ENCODE results near the gene ADRA2B.
A peak's percentile ranks its signal among the peaks of the same experiment; 100 is the strongest.
"Not testable (repeated sequence)": the region's sequence is repeated elsewhere in the genome, so short reads cannot be mapped to it uniquely, and the experiment has no call there.

The ADRA2B gene

DNA sequence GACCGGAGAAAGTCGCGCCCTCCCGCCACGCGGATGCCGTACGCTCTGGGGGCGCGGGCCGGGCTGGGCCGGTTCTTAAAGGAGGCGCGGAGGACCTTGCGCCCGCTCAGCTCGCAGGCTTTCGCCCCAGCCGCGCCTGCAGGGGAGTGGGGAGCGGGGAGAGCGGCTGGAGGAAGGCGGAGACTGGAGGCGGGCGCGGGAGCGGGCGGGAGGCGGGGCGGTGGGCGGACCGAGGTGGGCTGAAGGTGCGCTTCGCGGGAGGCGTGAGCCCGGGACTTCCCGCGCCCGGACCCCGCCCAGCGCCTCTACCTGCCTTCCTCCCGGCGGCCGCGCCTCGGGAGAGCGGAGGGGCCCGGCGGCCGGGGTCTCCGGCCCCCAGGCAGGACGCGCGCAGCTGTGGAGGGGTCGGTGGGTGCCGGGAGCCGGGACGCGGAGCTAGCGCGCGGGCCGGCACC is at the start of gene ADRA2B:
Gene ADRA2B (minus strand): TSS at position 148 of the 455 bp plus-strand sequence. CDS start 422 bp downstream, outside the sequence.
- peak; percentile 65 for DNase-seq (ENCODE audit: low read depth)

DNA sequence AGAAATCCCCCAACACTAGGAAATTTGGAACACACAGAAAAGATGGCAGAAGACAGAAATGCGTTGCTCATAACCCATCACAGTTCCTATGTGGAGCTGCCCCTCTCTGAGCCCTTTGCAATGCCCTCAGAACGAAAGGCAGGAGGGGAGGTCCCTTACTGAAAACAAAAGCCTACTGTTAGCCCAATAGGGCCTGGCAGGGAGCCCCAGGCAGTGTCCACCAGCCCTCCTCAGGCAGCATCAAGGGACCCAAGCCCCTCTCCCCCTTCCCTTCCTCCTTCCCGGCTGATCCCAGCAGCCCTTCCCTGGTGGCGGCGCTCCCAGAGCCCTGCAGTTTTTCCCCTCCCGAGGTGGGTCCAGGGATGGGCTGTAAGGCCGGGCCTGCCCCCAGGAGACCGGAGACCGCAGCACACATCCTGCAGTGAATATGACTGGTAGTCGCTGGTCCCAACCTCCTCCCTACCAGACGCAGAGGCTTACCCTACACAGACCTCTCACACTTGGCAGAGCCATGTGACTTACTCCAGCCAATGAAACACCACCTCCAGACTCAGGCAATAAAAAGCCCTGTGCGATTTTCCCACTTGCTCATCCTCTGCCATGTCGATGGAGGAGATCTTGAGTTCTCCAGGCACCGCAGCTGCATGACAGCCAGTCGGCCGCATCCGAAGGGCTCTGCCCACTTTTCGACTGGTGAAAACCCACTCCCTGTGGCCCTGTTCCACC is 48.3 kb upstream of the ADRA2B start:
- DNase-seq (ENCODE audit: low read depth): peak; percentile 70

DNA sequence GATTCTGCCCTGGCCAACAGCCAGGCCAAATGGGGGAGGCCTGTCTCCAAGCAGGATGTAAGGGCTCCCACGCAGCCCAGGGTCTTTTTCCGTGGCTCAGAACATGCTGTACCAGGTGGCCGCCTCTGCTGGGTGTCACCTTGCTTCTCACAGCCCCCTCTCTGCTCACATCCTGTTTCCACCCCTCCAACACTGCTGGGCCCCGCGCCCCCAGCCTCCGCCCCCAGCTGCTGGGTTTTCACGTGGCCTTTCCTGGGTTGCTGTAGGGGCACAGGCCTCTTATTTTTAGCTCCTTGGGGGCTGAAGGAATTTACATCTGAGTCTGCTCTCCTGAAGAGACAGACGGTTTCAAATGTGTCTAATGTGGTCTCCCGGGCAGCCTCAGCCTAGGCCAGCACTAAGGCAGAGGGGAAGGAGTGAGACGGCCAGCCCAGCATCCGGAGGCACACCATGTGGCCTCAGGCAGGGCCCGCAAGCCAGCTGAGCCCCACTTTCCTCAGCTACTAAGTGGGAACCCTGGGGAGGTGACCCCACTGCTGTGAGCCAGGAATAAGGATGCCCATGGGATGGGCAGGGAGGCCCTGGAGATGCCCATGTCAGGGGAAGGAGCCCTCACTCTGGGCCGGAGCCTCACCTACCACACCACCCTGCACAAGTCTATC is 47.5 kb upstream of the ADRA2B start:
- DNase-seq (ENCODE audit: low read depth): peak; percentile 81

DNA sequence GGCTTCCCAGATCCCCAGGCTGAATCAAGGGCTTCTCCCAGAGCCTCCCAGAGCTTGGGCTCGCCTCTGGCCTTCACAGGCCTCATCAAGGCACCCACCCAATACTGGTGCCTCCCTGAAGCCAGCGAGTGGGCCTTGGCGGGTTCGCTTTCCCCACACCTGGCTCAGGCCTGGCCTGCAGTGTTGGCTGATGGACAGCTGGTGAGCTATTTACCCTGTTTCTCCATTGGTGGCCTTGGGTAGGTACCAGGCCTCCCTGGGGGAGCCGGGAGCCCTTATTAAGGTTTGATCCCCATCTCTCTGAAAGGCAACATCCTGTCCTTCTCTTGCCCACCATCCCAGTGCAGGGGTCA is 47.0 kb upstream of the ADRA2B start:
- no peak for DNase-seq (ENCODE audit: low read depth)

DNA sequence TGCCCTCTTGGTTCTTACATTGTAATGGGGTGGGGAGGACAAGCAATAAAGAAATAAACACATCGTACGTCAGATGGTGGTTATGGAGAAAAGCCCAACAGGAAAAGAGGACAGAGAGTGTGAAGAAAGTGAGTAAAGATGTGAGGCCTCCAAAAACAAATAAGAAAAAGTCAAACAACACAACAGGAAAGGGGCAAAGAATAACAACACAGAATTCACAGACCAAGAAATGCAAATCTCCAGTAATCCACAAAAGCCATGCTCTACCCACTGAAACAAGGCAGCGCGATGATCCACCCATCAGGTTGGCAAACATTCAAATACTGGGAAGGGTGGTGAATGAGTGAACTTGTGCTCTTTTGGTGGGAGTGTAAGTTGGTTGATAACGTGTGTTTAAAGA is 45.5 kb upstream of the ADRA2B start:
- no peak for DNase-seq (ENCODE audit: low read depth)

DNA sequence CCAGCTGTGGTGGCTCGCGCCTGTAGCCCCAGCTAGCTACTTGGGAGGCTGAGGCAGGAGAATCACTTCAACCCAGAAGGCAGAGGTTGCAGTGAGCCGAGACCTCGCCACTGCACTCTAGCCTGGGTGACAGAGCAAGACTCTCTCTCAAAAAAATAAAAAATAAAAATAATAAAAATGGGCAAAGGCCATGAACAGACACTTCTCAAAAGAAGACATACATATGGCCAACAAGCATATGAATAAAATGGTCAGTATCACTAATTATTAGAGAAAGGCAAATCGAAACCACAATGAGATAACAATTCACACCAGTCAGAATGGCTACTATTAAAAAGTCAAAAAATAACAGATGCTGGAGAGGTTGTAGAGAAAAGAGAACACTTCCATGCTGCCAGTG is 44.0 kb upstream of the ADRA2B start:
- DNase-seq (ENCODE audit: low read depth): not testable (repeated sequence)

DNA sequence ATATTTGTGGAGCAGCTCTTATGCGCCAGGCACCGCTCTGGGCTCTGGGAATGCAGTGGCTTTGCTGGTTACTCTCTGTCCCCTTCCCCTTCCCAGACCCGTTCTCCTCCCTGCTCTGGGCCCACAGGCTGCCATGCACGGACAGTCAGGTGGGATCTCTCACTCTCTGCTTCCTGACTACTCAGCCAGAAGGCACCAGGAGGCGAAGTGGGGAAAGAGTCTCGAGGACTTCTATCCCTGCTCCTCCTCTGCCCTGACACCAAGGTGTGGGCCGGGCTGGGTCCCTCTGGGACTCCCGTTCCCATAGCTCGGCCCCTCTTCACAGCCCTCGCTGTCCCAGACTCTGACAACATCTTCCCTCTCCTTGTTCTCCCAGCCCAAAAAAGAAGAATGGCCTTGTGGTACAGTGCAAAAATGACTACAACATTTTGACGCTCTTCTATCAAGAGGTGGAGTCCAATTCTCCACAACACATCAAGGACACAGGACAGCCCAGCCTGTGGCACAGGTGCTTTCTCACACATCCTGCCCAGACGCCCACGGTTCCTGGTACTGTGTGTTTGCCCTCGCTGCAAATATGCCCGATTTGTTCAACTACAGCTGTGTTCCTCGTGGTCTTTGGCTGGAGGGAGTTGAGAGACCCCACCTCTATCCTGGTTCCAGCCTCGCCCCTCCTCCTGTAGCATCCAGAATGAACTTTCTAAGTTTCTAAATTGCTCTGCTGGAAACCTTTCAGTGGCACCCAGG is 42.9 kb upstream of the ADRA2B start:
- peak; percentile 56 for DNase-seq (ENCODE audit: low read depth)

DNA sequence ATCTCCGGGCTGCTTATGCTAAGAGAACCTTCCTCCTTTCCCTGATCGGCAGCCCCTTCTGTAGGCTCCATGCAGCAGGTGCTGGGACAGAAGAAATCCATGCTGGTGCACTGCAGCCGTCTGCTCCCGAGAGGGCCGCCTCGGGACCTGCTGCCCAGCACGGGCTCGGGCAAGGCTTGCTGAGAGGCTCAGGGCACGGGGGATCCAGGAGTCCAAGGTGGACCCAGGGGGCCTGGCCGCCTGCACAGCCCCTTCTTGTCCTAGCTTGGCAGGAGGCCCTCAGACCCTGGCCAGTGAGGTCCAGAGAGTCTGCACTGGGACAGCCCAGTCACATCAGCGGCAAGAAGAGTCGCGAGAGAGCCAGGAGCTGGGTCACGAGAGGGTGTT is 42.2 kb upstream of the ADRA2B start:
- DNase-seq (ENCODE audit: low read depth): no peak

DNA sequence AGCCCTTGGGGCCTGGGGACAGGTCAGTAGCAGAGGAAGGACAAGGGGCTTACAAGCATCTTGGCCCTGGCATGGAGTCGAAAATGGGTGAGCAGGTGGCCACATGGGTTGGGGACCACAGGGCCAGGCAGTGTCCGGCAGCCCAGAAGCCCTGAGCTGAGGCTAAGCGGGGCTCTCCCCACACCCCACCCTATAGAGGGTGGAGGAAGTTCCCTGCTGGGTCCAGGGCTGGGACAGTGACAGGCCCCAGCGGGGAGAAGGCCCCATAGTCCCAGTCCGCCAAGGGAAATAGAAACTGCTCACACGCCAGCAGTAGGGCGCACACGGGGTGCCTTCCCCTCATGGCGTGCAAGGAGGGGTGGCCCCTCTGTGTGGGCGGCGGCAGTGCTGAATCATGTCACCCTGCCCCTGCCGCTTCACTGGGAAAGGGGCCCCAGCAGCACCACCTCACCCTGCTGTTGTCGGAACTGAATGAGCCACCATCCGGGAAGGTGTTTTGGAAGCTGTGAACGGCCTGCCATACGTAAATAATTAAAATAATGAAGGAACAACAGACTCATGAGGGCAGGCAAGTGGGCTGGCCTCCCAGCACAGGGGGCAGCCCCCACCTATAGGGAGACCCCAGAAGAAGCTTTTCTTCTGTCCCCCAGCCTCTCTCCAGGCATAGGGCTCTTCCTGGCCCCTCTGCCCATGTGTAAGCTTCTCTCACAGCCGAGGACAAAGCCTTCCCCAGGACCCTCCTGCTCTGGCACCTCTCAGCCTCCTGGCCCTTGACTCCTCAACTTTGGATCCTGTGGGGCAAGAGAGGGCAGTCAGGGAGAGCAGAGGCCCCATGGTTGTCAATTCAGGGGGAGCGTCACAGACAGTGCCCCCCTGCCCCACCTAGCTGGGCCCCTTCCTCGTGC is 41.5 kb upstream of the ADRA2B start:
- DNase-seq (ENCODE audit: low read depth): peak; percentile 96

DNA sequence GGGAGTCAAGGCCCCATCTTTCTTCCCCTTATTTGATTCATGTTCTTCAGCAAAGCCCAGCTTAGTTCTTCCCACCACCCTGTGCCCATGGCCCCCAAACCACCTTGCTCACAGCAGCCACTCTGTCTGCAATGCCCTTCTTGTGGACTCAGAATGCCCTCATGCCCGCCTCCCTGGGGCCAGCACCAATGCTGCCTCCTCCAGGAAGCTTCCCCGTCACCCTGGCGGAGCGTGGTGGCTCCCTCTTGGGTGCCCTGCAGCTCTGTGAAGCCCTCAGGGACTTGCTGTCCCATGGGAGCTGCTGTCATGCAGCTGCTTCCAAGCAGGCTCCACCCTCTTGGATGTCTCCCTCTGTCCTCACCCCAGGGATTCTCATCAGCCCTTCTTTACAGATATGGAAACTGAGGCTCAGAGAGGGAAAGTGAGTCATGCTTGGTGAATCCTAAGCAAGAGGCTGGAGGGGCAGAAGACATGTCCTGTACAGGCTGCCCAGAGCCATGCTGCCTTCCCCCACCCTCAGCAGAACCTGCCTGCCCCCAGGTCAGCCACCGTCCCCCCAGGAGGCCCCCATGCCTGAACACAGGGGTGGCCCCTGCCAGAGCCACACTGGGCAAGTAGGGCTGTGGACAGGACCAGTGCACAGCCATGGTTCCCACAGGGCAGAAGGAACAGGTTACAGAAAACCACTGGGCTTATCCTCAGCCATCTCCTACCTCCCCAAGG is 40.7 kb upstream of the ADRA2B start:
- DNase-seq (ENCODE audit: low read depth): no peak

DNA sequence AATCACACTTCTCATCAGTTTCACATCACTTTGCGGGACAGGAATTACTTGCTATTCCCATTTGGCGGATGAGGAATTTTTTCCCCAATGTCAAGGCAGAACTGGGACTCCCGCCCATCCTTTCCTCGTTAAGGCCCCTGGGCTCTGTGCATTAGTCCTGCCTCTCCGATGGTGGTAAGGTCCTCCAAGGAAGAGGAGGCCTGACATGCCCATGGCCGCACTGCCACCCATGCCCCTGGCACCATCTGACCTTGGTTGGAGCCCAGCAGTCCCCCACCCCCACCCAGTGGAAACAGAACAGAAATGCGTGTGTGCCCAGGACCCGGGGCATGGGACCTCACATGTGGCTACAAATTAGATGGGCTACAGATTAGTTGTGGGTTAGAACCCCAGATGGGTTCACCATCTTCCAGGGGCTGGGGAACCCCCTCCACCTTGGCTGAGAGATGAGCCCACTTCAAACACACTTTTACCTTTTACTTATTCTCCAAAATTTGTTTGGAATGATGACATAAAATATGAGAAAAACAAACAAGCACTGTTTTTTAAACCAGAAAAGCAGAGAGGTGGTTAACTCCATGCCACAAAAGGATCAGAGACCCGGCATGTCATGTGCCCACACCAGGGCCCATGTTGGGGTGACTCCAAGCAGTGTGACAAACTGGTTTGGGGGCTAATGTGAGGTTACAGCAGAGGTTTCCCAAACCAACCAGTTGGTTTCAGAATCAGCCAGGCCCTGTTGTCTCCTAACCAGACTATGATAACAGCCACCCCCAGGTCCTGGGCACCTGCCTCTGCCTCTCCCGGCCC is 39.8 kb upstream of the ADRA2B start:
- peak; percentile 57 for DNase-seq (ENCODE audit: low read depth)

DNA sequence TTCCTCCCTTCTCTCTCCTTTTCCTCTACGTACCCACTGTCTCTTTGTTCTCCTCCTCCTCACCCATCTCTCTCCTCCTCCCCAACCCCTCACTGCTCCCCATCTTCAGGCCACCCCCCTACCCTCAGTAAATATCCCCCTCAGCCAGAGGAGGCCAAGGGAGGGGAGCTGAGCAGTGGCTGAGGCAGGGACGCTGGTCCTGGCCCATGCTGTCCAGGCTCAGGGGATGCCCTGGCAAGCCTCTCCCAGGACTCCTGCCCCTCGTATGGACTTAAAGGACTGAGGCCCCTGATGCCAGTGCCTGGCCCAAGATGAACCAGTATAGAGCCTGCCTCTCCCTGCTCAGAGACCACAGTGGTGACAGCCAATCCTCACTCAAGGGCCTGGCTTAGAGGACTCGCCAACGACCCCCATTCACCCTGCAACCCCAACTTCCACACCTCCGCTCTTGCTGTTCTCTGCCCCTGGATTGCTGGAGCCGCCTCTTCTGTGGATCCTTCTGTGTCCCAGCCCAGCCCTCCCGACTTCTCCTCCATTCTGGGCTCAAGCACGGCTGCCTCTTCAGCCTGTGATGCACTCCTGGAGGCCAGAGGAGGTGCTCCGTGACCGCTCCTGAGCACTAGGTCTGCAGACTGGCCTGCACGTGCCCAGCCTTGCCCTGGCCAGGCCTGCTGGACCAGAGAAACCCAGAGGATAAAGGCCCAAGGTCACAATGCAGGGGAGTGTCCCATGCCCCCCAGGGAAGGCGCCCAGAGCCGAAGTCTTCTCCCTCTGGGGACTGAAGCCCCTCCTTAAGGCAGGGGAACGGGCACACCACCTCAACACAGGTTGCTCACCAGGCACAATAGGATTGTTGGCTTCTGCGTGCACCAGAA is 38.4 kb upstream of the ADRA2B start:
- no peak for DNase-seq (ENCODE audit: low read depth)

DNA sequence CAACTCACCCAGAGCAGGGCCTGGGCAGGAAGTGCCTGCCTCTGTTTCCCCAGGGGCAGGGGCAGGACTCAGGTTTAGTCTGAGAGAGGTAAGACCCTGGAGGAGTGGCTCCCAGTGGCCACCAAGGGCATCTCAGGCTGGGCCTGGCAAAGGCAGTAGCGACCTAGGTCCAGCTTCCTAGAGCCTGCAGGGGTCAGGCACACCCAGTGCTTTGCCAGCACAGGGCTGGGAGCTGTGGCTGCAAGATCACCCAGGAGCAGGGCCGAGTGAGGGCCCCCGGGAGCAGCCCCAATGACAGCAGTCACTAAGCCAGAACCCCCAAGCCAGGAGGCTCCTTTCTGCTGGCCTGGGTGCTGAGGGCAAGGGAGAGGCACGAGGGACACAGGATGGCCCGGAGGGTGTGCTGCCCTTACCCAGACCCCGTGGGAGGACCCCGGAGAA is 37.6 kb upstream of the ADRA2B start:
- no peak for DNase-seq (ENCODE audit: low read depth)

DNA sequence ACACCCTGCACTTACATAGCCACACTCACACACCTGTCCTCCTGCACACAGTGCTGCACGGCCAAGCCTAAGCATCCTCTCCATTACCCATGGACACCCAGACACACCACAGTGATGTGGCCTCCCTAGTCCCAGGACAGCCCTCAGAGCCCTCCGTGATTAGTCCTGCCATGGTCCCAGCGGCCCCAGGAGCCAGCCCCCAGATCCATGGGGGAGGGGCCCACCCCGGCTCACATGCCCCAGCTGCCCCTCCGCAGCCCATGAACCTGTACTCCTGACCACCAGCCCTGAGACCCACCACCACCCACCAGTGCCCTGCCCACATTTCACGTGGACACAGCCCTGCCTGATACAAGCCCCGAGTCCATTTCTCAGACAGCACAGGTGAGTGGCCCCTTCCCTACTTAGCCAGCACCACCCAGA is 36.9 kb upstream of the ADRA2B start:
- no peak for DNase-seq (ENCODE audit: low read depth)

DNA sequence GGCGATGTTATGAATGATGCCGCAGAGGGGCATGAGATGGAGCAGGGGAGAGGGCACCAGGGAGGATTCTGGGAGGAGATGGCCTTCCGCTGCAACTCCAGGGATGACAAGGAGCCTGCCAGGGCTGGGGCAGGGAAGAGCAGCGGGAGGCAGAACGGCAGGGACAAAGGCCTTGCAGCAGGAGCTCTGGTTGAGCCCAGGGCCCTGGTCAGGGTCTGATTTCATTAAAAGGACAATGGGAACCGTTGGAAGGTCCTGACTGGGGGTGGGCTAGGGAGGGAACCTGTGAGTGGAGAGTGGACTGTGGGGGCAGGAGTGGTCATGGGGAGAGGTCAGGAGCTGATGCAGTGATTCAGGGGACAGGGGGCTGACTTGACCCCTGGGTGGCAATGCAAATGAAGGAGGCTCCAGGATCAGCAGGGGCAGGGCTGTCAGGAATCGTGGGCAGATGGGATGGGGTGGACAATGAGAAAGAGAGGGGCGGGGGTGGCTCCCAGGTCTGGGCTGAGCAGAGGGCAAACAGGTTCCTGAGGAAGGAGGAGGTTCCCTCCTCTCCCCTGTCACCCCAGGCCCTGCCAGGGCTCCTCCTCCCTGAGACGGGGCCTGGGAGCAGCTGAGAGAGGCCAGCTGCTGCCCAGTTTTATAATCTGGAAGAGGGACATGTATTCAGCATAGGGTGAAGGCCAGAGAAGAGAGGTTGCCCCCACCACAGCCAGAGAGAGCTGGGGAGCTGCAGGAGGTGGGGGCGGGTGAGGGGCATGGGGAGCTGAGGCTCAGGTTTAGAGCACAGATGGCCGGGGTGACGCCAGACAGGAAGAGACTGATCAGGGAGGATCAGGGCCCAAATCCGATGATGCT is 36.2 kb upstream of the ADRA2B start:
- DNase-seq (ENCODE audit: low read depth): no peak

DNA sequence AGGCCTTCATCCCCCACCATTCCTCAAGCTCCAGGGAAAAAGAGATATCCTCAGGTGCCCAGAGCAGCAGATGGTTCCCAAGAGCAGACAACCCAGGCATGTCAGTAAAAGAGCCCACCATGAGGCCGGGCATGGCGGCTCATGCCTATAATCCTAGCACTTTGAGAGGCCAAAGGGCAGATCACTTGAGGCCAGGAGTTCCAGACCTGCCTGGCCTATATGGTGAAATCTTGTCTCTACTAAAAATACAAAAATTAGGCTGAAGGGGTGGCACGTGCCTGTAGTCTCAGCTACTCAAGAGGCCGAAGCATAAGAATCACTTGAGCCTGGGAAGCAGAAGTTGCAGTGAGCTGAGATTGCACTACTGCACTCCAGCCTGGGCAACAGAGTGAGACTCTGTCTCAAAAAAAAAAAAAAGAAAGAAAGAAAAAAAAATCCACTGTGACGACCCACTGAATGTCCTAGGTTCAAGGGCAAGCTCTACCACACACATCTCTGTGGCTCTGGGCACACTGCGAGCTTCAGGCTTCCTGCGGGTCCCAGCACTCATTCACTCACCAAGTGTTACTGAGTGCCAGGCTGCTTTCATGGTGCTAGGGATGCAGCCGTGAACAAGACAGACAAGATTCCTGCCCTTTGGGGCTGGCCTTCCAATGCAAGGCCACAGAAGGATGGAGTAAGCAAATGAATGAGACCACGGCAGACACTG is 35.4 kb upstream of the ADRA2B start:
- no peak for DNase-seq (ENCODE audit: low read depth)

DNA sequence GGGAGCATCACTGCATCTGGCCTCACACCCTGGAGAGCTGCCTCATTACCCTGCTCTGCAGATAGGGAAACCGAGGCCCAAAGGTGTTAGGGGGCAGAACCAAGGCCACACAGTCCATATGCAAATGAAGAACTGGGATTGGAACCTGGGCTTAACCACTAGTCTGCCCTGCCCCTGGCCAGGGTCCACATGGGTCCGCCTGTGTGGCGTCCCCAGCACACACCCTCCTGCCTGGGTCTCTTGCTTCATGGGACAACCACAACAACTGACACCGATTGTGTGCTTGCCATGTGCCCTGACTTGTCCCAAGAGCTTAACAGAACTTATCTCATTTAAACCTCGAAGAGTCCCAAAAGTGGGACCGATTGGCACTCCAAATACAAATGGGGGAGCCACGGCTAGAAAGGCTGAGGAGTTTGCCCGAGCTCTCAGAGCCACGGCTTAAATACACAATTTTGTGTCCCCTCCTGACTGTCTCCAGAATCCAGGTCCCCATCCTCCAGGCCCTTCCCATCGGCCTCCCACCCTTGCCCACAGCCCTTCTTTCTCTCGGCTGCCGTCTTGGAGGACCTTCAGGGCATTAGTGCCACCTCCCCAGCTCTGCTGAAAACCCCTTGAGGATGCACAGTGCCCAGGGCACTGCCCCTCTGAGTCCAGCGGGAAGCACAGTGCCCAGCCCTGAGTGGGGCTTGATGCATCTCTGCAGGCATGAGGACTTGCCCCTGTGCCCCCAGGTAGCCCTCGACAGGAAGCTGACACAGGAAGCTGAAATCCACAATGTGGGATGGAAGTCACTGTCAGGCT is 34.6 kb upstream of the ADRA2B start:
- no peak for DNase-seq (ENCODE audit: low read depth)
